Peyer's patch (tissue), 4 donors: ENCODE results near the gene VPS13C.

Experiments used
- POLR2A ChIP-seq, 2 donors: fragments of 450-650 bp; IDR thresholded peaks; one replicate each; pipeline ENCODE4 v1.5.1; 2017; ENCODE audit warnings: antibody characterized with exemption in 2 of 2, mild to moderate bottlenecking in 2 of 2, moderate library complexity in 2 of 2
- TF ChIP-seq, protein P1 (sequence below), 6 experiments: fragments of 450-650 bp in 4 of 6; fragments of 200-600 bp in 2 of 6; sonication (generic) in 1 of 6; IDR thresholded peaks; one replicate each; pipeline ENCODE4 v1.5.1; 2017 to 2019; ENCODE audit warnings: antibody characterized with exemption in 6 of 6, mild to moderate bottlenecking in 3 of 6, moderate library complexity in 1 of 6

DNA sequence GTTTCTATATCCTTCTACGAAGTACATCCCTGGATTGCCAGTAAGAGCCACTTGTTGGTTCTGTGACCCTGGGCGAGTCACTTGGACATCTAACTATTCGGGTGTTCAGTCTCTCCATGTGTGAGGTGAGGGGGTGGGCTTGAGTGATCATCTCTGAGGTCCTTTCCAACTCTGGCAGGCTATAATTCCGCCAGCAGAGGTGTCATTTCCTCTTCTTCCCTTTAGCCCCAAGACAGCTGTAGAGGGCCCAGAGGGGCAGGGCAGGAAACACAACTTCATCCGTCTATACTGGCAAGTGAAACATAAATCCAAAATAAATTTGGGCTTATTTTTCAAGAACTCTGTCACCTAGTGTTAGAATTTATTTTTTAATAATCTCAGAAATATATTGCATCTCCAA is 44.6 kb upstream of the VPS13C start:
- TF ChIP-seq, protein P1, sequence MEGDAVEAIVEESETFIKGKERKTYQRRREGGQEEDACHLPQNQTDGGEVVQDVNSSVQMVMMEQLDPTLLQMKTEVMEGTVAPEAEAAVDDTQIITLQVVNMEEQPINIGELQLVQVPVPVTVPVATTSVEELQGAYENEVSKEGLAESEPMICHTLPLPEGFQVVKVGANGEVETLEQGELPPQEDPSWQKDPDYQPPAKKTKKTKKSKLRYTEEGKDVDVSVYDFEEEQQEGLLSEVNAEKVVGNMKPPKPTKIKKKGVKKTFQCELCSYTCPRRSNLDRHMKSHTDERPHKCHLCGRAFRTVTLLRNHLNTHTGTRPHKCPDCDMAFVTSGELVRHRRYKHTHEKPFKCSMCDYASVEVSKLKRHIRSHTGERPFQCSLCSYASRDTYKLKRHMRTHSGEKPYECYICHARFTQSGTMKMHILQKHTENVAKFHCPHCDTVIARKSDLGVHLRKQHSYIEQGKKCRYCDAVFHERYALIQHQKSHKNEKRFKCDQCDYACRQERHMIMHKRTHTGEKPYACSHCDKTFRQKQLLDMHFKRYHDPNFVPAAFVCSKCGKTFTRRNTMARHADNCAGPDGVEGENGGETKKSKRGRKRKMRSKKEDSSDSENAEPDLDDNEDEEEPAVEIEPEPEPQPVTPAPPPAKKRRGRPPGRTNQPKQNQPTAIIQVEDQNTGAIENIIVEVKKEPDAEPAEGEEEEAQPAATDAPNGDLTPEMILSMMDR (IDR thresholded peaks at IDR 0.05), result no peak
- TF ChIP-seq POLR2A (IDR thresholded peaks at IDR 0.05), result no peak
